MM.1S (cell line): Measurements from ENCODE around the gene OR6X1.

Source experiments
- EZH2 ChIP-seq: fragments of 300-600 bp; sonication (generic); optimal IDR thresholded peaks from 2 replicates; pipeline ENCODE3; 2017; ENCODE audit warnings: low read depth, mild to moderate bottlenecking, antibody characterized with exemption, low read length, mixed read lengths
- EZH2phosphoT487 ChIP-seq: fragments of 300-600 bp; sonication (generic); IDR thresholded peaks from 2 replicates; pipeline ENCODE4 v1.6.1; 2018; ENCODE audit warnings: antibody characterized with exemption, low read length
- TF ChIP-seq, protein P1 (sequence below): fragments of 300-600 bp; sonication (generic); IDR thresholded peaks from 2 replicates; pipeline ENCODE4 v1.5.1; 2016; ENCODE audit warnings: antibody characterized with exemption, low read length, mixed read lengths

DNA sequence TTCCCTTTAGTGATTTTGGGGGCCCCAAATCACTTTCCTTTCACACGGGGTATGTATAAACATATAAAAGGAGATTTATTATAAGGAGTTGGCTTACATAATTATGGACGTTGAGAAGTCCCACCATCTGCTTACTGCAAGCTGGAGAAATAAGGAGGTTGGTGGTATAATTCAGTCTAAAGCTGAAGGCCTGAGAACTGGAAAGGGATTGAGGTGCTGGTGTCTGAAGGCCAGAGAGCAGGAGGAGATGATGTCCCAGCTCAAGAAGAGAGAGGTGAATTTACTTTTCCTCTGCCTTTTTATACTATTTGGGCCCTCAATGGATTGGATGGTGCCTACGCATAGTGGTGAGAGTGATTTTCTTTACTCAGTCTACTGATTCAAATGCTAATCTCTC lies 11.6 kb downstream of the OR6X1 start:
- TF ChIP-seq EZH2 (no peak), EZH2phosphoT487 (no peak)
- TF ChIP-seq, protein P1, sequence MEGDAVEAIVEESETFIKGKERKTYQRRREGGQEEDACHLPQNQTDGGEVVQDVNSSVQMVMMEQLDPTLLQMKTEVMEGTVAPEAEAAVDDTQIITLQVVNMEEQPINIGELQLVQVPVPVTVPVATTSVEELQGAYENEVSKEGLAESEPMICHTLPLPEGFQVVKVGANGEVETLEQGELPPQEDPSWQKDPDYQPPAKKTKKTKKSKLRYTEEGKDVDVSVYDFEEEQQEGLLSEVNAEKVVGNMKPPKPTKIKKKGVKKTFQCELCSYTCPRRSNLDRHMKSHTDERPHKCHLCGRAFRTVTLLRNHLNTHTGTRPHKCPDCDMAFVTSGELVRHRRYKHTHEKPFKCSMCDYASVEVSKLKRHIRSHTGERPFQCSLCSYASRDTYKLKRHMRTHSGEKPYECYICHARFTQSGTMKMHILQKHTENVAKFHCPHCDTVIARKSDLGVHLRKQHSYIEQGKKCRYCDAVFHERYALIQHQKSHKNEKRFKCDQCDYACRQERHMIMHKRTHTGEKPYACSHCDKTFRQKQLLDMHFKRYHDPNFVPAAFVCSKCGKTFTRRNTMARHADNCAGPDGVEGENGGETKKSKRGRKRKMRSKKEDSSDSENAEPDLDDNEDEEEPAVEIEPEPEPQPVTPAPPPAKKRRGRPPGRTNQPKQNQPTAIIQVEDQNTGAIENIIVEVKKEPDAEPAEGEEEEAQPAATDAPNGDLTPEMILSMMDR = no peak
